Fibroblast of lung (primary cell): ENCODE results near the gene BAIAP2. TPM values are rescaled to one million over a fixed set of nuclear protein-coding genes. Genes with fewer than 3 reads are reported as not detected.

ENCODE experiments used
- DNase-seq, 2 donors: peaks; one replicate each; pipeline versions ENCODE4 v3.0.0 to v3.0.0-alpha.2; 2010; ENCODE audit warnings: low read depth in 2 of 2
- H2AFZ ChIP-seq: 2 replicates; pipeline ENCODE4 v1.5.1; 2012; ENCODE audit warnings: low read length, control low read depth, inconsistent platforms
- H3K27ac ChIP-seq: 2 replicates; pipeline ENCODE4 v1.5.1; 2011; ENCODE audit warnings: low read length, control low read depth; ENCODE audit not compliant: insufficient read depth
- H3K27me3 ChIP-seq: 2 replicates; pipeline ENCODE4 v1.5.1; 2011; ENCODE audit warnings: mild to moderate bottlenecking, low read length; ENCODE audit not compliant: control insufficient read depth, insufficient read depth
- H3K36me3 ChIP-seq: 2 replicates; pipeline ENCODE4 v1.5.1; 2011; ENCODE audit warnings: low read length; ENCODE audit not compliant: control insufficient read depth, insufficient read depth
- H3K4me1 ChIP-seq: 2 replicates; pipeline ENCODE4 v1.5.1; 2011; ENCODE audit warnings: low read length; ENCODE audit not compliant: control insufficient read depth, insufficient read depth; ENCODE audit errors: extremely low read depth
- H3K4me2 ChIP-seq: 2 replicates; pipeline ENCODE4 v1.5.1; 2011; ENCODE audit warnings: low read length, control low read depth; ENCODE audit not compliant: insufficient read depth; ENCODE audit errors: extremely low read depth
- H3K4me3 ChIP-seq, 4 experiments: fragments of 200-600 bp in 1 of 4; sonication (generic) in 1 of 4; replicated peaks in 1 of 4; 2 replicates each; pipeline ENCODE4 v1.5.1; 2011 to 2016; ENCODE audit warnings: low read length in 4 of 4, low read depth in 3 of 4, mild to moderate bottlenecking in 3 of 4, control low read depth in 2 of 4, inconsistent platforms in 1 of 4, mixed read lengths in 1 of 4; ENCODE audit not compliant: insufficient read depth in 1 of 4; ENCODE audit errors: control extremely low read depth in 1 of 4
- H3K79me2 ChIP-seq: 2 replicates; pipeline ENCODE4 v1.5.1; 2012; ENCODE audit warnings: mild to moderate bottlenecking, low read length, inconsistent platforms; ENCODE audit not compliant: control insufficient read depth, insufficient read depth
- H3K9ac ChIP-seq: 2 replicates; pipeline ENCODE4 v1.5.1; 2011; ENCODE audit warnings: mild to moderate bottlenecking, low read length, control low read depth; ENCODE audit not compliant: insufficient read depth
- H3K9me3 ChIP-seq: 2 replicates; pipeline ENCODE4 v1.5.1; 2012; ENCODE audit warnings: low read depth, low read length; ENCODE audit not compliant: control insufficient read depth, insufficient read depth
- H4K20me1 ChIP-seq: 2 replicates; pipeline ENCODE4 v1.5.1; 2011; ENCODE audit warnings: low read length; ENCODE audit not compliant: control insufficient read depth, insufficient read depth; ENCODE audit errors: extremely low read depth
- CTCF ChIP-seq, 2 donors: IDR thresholded peaks in 1 of 2; conservative IDR thresholded peaks in 1 of 2; 1 replicate in 1 of 2; 2 replicates in 1 of 2; pipeline ENCODE4 v1.5.1; 2011 to 2012; ENCODE audit warnings: low read length in 2 of 2, control low read depth in 1 of 2, inconsistent platforms in 1 of 2, low read depth in 1 of 2, mild to moderate bottlenecking in 1 of 2
- EZH2 ChIP-seq: IDR thresholded peaks from 2 replicates; pipeline ENCODE4 v1.5.1; 2012; ENCODE audit warnings: low read length, control low read depth, mild to moderate bottlenecking; ENCODE audit errors: missing control alignments
- polyA plus RNA-seq, 2 donors: library from polyadenylated mRNA; depleted of rRNA in 1 of 2; stranded (reverse) in 1 of 2; unstranded in 1 of 2; fragments of >200 nt; gene quantifications; 2 replicates each; pipeline ENCODE4 v1.2.1, GENCODE V29; 2011 to 2012; ENCODE audit warnings: missing spikeins in 1 of 2
- total RNA-seq: library from RNA; depleted of rRNA; stranded (reverse); fragments of >200 nt; gene quantifications from 2 replicates; pipeline ENCODE4 v1.2.1, GENCODE V29; 2014

Gene BAIAP2
- total and polyA plus RNA-seq, 2 donors (not counting 1 experiment from before 2014, with no cell fraction given) = 6.0 to 13.4 TPM

- no peak overlapping the region for H3K4me2 ChIP-seq
- no peak overlapping the region for H3K27ac ChIP-seq
- DNase-seq = no peak
- no peaks in the 10 kb centered on the region for H3K4me1 ChIP-seq
- H3K36me3 ChIP-seq = no peaks in the 10 kb centered on the region
- H3K79me2 ChIP-seq = no peaks in the 10 kb centered on the region
- no peaks in the 10 kb centered on the region for H3K27me3 ChIP-seq
- no peak overlapping the region for H2AFZ ChIP-seq
- H3K9ac ChIP-seq = no peak overlapping the region
- no peak overlapping the region for H3K4me3 ChIP-seq
- TF ChIP-seq CTCF (conservative IDR thresholded peaks at IDR 0.05 in 1 of 2, IDR thresholded peaks at IDR 0.05 in 1 of 2; ENCODE audit: low read depth in 1 of 2, low read length in 2 of 2) (no peak), EZH2 (no peak)
- no peaks in the 10 kb centered on the region for H3K9me3 ChIP-seq
- no peaks in the 10 kb centered on the region for H4K20me1 ChIP-seq
Measured at GRCh38 chr17:81058263-81058871, 23.4 kb downstream of the BAIAP2 start.

- no peak overlapping the region for H3K9ac ChIP-seq
- H2AFZ ChIP-seq = no peak overlapping the region
- no peaks in the 10 kb centered on the region for H3K27me3 ChIP-seq
- peaks cover 2% of the 10 kb centered on the region for H3K4me1 ChIP-seq
- no peak for TF ChIP-seq CTCF (conservative IDR thresholded peaks at IDR 0.05 in 1 of 2, IDR thresholded peaks at IDR 0.05 in 1 of 2; ENCODE audit: low read depth in 1 of 2, low read length in 2 of 2)
- no peak for TF ChIP-seq EZH2
- DNase-seq = no peak
- H4K20me1 ChIP-seq = no peaks in the 10 kb centered on the region
- no peak overlapping the region for H3K4me2 ChIP-seq
- no peaks in the 10 kb centered on the region for H3K36me3 ChIP-seq
- no peaks in the 10 kb centered on the region for H3K79me2 ChIP-seq
- H3K4me3 ChIP-seq = no peak overlapping the region
- H3K27ac ChIP-seq = no peak overlapping the region
- H3K9me3 ChIP-seq = no peaks in the 10 kb centered on the region
Measured at GRCh38 chr17:81059026-81059425, 24.1 kb downstream of the BAIAP2 start.

GRCh38 chr17:81060416-81060815 is 25.5 kb downstream of the BAIAP2 start:
- no peaks in the 10 kb centered on the region for H3K9me3 ChIP-seq
- peaks cover 3% of the 10 kb centered on the region for H3K4me1 ChIP-seq
- H4K20me1 ChIP-seq = no peaks in the 10 kb centered on the region

More at GRCh38 chr17:81060416-81060815, 25.5 kb downstream of the BAIAP2 start:
- no peak overlapping the region for H3K4me3 ChIP-seq
- H3K27me3 ChIP-seq = no peaks in the 10 kb centered on the region
- no peak overlapping the region for H2AFZ ChIP-seq
- H3K36me3 ChIP-seq = no peaks in the 10 kb centered on the region
- H3K4me2 ChIP-seq = no peak overlapping the region
- H3K79me2 ChIP-seq = no peaks in the 10 kb centered on the region
- H3K27ac ChIP-seq = no peak overlapping the region
- TF ChIP-seq CTCF (conservative IDR thresholded peaks at IDR 0.05 in 1 of 2, IDR thresholded peaks at IDR 0.05 in 1 of 2; ENCODE audit: low read depth in 1 of 2, low read length in 2 of 2) (no peak), EZH2 (no peak)
- DNase-seq = no peak
- no peak overlapping the region for H3K9ac ChIP-seq
